Small intestine (tissue), 7 donors: ENCODE measurements around the gene GLRA1. TPM values are rescaled to one million over a fixed set of nuclear protein-coding genes. Genes with fewer than 3 reads are reported as not detected.

Experiments
- DNase-seq, 2 donors: peaks; one replicate each; pipeline versions ENCODE4 v3.0.0 to v3.0.0-alpha.2; 2013
- FAIRE-seq: peaks from 2 replicates; lab custom pipeline; 2012; peaks lifted over from hg19 to GRCh38; lab: Jason Lieb, UNC
- H3K27ac ChIP-seq, 3 donors: one replicate each; pipeline ENCODE4 v1.5.1; 2013; ENCODE audit warnings: low read length in 2 of 3, mild to moderate bottlenecking in 2 of 3, control low read depth in 1 of 3, inconsistent platforms in 1 of 3, low read depth in 1 of 3, moderate library complexity in 1 of 3
- H3K27me3 ChIP-seq, 3 donors: one replicate each; pipeline ENCODE4 v1.6.1; 2013; ENCODE audit warnings: low read length in 3 of 3, inconsistent platforms in 1 of 3; ENCODE audit not compliant: control insufficient read depth in 3 of 3, insufficient read depth in 3 of 3
- H3K36me3 ChIP-seq, 3 donors: one replicate each; pipeline ENCODE4 v1.6.1; 2013; ENCODE audit warnings: low read length in 3 of 3, inconsistent platforms in 1 of 3, low read depth in 1 of 3, mild to moderate bottlenecking in 1 of 3, moderate library complexity in 1 of 3; ENCODE audit not compliant: control insufficient read depth in 3 of 3, insufficient read depth in 2 of 3
- H3K4me1 ChIP-seq, 3 donors: one replicate each; pipeline ENCODE4 v1.6.1; 2013; ENCODE audit warnings: low read length in 2 of 3, inconsistent platforms in 1 of 3, low read depth in 1 of 3, mild to moderate bottlenecking in 1 of 3, moderate library complexity in 1 of 3; ENCODE audit not compliant: control insufficient read depth in 3 of 3, insufficient read depth in 2 of 3
- H3K4me3 ChIP-seq, 3 donors: one replicate each; pipeline ENCODE4 v1.5.1; 2013; ENCODE audit warnings: low read length in 3 of 3, control low read depth in 1 of 3, inconsistent platforms in 1 of 3, low read depth in 1 of 3, mild to moderate bottlenecking in 1 of 3, moderate library complexity in 1 of 3
- H3K9me3 ChIP-seq, 2 donors: one replicate each; pipeline ENCODE4 v1.6.1; 2013; ENCODE audit warnings: low read depth in 1 of 2, low read length in 1 of 2; ENCODE audit not compliant: control insufficient read depth in 2 of 2, insufficient read depth in 1 of 2
- WGBS, 3 donors: extraction: QIAGEN DNeasy Blood & Tissue Kit; methylation state at CpG; one replicate each; pipeline ENCODE4 v1.1.7; 2013; 5-methylcytosine and 5-hydroxymethylcytosine counted together
- polyA plus RNA-seq, 4 donors: library from polyadenylated mRNA; stranded (reverse) in 3 of 4; unstranded in 1 of 4; fragments of 200-250 nt in 3 of 4; fragments of 120-200 nt in 1 of 4; gene quantifications; one replicate each; pipeline versions ENCODE4 v1.2.1 to v1.2.3, GENCODE V29; 2013
- donor health status: healthy with polysubstance abuse.
- donor health status: control.
- donor health status: control.
- donor health status: Bipolar disorder and iron deficiency.
- donor health status: healthy.

GLRA1 gene
- polyA plus RNA-seq, 4 donors: not detected

GRCh38 chr5:151911011-151911410 is 13.6 kb downstream of the GLRA1 start:
- FAIRE-seq (no peak), DNase-seq (no peak)
- no peak overlapping the region for H3K27ac ChIP-seq
- no peaks in the 10 kb centered on the region for H3K4me1 ChIP-seq
- no peaks in the 10 kb centered on the region for H3K9me3 ChIP-seq
- no peak overlapping the region for H3K4me3 ChIP-seq
- H3K36me3 ChIP-seq: no peaks in the 10 kb centered on the region
- H3K27me3 ChIP-seq: no peaks in the 10 kb centered on the region

DNA sequence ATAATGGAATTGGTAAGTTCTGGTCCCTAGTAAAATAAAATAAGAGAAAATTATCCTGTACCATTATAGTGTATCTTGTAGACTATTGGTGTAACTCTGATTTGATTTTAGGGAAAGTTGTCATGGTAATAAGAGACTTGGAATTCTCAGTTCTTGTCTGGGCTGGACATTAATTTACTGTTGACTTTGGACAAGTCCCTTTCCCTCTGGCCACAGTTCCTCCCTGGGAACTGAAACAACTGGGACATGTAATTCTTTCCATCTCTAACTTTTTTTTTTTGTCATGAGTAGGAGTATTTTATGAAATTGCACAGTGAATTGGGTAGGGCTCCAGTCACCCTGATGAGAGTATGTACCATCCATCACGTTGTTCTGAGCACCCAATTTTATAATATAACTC is 15.0 kb downstream of the GLRA1 start:
- no peaks in the 10 kb centered on the region for H3K36me3 ChIP-seq
- H3K4me1 ChIP-seq: no peaks in the 10 kb centered on the region
- H3K27ac ChIP-seq: no peak overlapping the region
- no peaks in the 10 kb centered on the region for H3K27me3 ChIP-seq
- H3K9me3 ChIP-seq: no peaks in the 10 kb centered on the region
- FAIRE-seq: no peak
- no peak for DNase-seq
- 33 to 51% (median 37%) methylated on average over 1 of the region's 1 CpG for WGBS, 3 donors
- no peak overlapping the region for H3K4me3 ChIP-seq

- no peak overlapping the region for H3K4me3 ChIP-seq
- DNase-seq (no peak), FAIRE-seq (no peak)
- 48 to 72% (median 63%) methylated on average over 3 of the region's 3 CpGs for WGBS, 3 donors
- H3K9me3 ChIP-seq: no peaks in the 10 kb centered on the region
- H3K27me3 ChIP-seq: no peaks in the 10 kb centered on the region
- no peaks in the 10 kb centered on the region for H3K4me1 ChIP-seq
- H3K27ac ChIP-seq: no peak overlapping the region
- H3K36me3 ChIP-seq: no peaks in the 10 kb centered on the region
These were observed 18.4 kb downstream of the GLRA1 start for GRCh38 chr5:151906246-151906645.

- no peaks in the 10 kb centered on the region for H3K9me3 ChIP-seq
- H3K27me3 ChIP-seq: no peaks in the 10 kb centered on the region
- FAIRE-seq: no peak
- H3K27ac ChIP-seq: no peak overlapping the region
- no peaks in the 10 kb centered on the region for H3K36me3 ChIP-seq
- 44 to 61% (median 58%) methylated on average over 4 of the region's 4 CpGs for WGBS, 3 donors
- H3K4me3 ChIP-seq: no peak overlapping the region
- DNase-seq: no peak
- no peaks in the 10 kb centered on the region for H3K4me1 ChIP-seq
These were observed 19.1 kb downstream of the GLRA1 start for GRCh38 chr5:151905557-151905961.

DNA sequence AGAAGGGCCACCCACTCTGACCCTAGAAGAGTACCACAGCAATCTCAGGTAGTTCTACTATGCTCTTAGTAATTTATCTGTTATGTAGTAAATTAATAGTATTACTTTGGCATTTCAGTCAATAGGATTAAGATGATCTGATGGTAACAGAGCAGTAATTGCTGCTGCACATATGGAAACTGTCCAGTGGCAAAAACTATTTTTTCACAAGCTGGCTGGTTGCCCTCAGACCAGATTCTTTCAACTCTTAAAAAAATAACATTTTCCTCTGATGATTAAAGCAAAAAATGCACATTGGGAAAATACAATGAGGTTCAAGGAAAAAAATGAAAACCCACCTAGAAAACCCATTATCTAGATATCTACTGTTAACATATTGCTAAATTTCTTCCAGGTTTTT is 19.7 kb downstream of the GLRA1 start:
- Histone ChIP-seq H3K4me3 (no peak overlapping the region), H3K36me3 (no peaks in the 10 kb centered on the region), H3K9me3 (no peaks in the 10 kb centered on the region), H3K4me1 (no peaks in the 10 kb centered on the region), H3K27me3 (no peaks in the 10 kb centered on the region), H3K27ac (no peak overlapping the region)
- no peak for DNase-seq
- FAIRE-seq: no peak

- Histone ChIP-seq H3K4me3 (no peak overlapping the region), H3K27ac (no peak overlapping the region), H3K27me3 (no peaks in the 10 kb centered on the region), H3K36me3 (no peaks in the 10 kb centered on the region), H3K9me3 (no peaks in the 10 kb centered on the region), H3K4me1 (no peaks in the 10 kb centered on the region)
- DNase-seq (no peak), FAIRE-seq (no peak)
- 45 to 61% (median 46%) methylated on average over 6 of the region's 6 CpGs for WGBS, 3 donors
These were observed 20.5 kb downstream of the GLRA1 start for GRCh38 chr5:151904127-151904526.

DNA sequence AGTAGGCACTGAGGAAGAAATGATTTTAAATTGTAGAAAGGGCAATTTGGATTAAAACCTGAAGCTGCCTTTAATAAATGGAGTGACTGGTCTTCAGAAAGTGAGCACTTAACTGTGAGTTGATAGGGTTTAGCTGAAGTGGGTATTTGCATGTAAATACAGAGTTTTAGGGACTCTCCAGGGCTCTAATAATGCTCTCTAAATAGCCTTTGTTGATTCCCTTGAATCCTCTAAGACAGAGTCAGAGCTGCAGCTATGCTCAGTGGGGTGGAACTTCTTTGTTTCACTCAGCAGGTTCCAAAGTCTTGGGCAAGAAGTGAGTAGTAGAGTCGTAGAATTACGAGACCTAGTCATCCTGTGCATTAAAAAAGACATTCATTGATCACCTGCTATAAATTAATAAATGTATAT is 21.4 kb downstream of the GLRA1 start:
- H3K27me3 ChIP-seq: no peaks in the 10 kb centered on the region
- FAIRE-seq (no peak), DNase-seq (no peak)
- no peaks in the 10 kb centered on the region for H3K36me3 ChIP-seq
- 0 to 29% (median 9%) methylated on average over 2 of the region's 2 CpGs for WGBS, 3 donors
- no peak overlapping the region for H3K27ac ChIP-seq
- no peaks in the 10 kb centered on the region for H3K9me3 ChIP-seq
- H3K4me1 ChIP-seq: no peaks in the 10 kb centered on the region
- no peak overlapping the region for H3K4me3 ChIP-seq

DNA sequence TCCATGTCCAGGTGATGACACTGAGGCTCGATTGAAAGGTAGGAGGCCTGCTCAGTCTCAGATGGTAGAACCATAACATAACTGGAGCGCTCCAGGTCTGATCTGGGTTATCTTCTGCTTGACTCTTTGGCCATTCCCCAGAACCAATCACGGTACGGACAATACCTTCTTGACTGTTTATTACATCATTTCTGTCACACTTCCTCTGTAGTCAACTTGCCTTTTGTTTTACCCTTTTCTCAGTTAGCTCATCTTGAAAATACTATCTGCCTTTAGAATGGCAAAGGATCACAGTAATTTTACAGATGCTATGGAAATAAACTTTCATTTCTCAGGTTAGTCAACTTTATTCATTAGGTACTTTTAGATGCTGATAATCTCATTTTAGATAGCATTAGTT is 22.4 kb downstream of the GLRA1 start:
- DNase-seq: no peak
- Histone ChIP-seq H3K9me3 (no peaks in the 10 kb centered on the region), H3K4me1 (no peaks in the 10 kb centered on the region), H3K36me3 (no peaks in the 10 kb centered on the region), H3K4me3 (no peak overlapping the region), H3K27me3 (no peaks in the 10 kb centered on the region), H3K27ac (no peak overlapping the region)
- FAIRE-seq: no peak
- 83 to 87% (median 87%) methylated on average over 4 of the region's 4 CpGs for WGBS, 3 donors

GRCh38 chr5:151901611-151902010 is 23.0 kb downstream of the GLRA1 start:
- DNase-seq (no peak), FAIRE-seq (no peak)
- Histone ChIP-seq H3K4me3 (no peak overlapping the region), H3K36me3 (no peaks in the 10 kb centered on the region), H3K9me3 (no peaks in the 10 kb centered on the region), H3K27me3 (no peaks in the 10 kb centered on the region), H3K4me1 (no peaks in the 10 kb centered on the region), H3K27ac (no peak overlapping the region)
